DOHH2 (cell line): ENCODE measurements around the gene TSC1.

ENCODE experiments used
- EZH2phosphoT487 ChIP-seq: fragments of 200-600 bp; sonication (generic); IDR thresholded peaks from 2 replicates; pipeline ENCODE4 v1.6.1; 2017; ENCODE audit warnings: borderline replicate concordance, mild to moderate bottlenecking, antibody characterized with exemption, low read length, moderate library complexity, mixed read lengths
- TF ChIP-seq, protein P1 (sequence below): fragments of 200-600 bp; sonication (generic); IDR thresholded peaks from one replicate; pipeline ENCODE4 v1.5.1; 2014; ENCODE audit warnings: antibody characterized with exemption, mild to moderate bottlenecking, low read depth, low read length; ENCODE audit not compliant: poor library complexity, severe bottlenecking

DNA sequence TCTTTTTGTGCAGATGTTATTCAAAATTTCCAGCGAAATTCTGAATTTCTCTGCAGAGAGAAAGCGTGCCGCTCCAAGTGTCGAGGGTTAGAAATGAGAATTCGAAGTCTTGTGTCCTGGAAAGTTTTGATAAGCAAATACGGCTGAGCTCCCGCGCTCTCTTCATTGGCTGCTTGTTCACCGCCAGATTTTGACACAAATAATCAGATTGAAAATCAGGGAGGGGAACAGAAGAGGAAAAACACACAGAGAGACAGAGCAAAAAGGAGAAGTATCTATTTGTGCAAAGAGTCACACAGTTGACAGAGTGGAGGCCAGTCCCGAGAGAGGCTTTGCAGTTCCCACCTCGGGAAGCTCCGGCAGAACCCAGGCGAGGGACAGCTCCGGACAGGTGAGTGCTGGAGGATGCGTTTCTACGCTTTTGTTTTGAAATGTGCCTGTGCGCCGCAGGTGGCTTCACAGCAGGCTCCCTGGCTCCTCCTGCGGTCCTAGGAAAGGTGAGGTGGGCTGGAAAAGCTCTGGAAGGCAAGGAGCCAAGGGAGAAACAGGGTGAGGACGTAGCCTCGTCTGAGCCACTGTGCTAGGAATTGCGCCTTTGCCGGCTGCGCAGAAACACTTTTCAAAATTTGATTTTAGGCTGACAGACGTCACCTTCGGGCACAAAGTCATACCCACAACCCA lies 34.2 kb upstream of the TSC1 start, which contains the start of gene GFI1B:
- TF ChIP-seq, protein P1, sequence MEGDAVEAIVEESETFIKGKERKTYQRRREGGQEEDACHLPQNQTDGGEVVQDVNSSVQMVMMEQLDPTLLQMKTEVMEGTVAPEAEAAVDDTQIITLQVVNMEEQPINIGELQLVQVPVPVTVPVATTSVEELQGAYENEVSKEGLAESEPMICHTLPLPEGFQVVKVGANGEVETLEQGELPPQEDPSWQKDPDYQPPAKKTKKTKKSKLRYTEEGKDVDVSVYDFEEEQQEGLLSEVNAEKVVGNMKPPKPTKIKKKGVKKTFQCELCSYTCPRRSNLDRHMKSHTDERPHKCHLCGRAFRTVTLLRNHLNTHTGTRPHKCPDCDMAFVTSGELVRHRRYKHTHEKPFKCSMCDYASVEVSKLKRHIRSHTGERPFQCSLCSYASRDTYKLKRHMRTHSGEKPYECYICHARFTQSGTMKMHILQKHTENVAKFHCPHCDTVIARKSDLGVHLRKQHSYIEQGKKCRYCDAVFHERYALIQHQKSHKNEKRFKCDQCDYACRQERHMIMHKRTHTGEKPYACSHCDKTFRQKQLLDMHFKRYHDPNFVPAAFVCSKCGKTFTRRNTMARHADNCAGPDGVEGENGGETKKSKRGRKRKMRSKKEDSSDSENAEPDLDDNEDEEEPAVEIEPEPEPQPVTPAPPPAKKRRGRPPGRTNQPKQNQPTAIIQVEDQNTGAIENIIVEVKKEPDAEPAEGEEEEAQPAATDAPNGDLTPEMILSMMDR, result no peak
- TF ChIP-seq EZH2phosphoT487, result no peak
